ENCODE results near the gene SPOPL. TPM values are rescaled to one million over a fixed set of nuclear protein-coding genes. Genes with fewer than 3 reads are reported as not detected.

SPOPL gene
- total and polyA plus RNA-seq, 10 of the 15 experiments (the other 5 are each of a cell fraction or from before 2014, with no cell fraction given) = 4.0 to 25.0 (median 11.5) TPM

GRCh38 chr2:138491495-138491862, 10.1 kb upstream of the SPOPL start (continued):
- no peak for TF ChIP-seq HDAC2 (IDR thresholded peaks at IDR 0.05)
- no peak for TF ChIP-seq RAD51 (IDR thresholded peaks at IDR 0.05)
- no peak for TF ChIP-seq TCF7 (IDR thresholded peaks at IDR 0.05; ENCODE audit: borderline replicate concordance)
- TF ChIP-seq CEBPB (IDR thresholded peaks at IDR 0.05; ENCODE audit: borderline replicate concordance in 1 of 2, low read depth in 2 of 2, low read length in 2 of 2) = no peak
- TF ChIP-seq ZBTB33 (IDR thresholded peaks at IDR 0.05) = no peak

- peaks cover 0 to 2% of the 10 kb centered on the region in 2 experiments; a peak in 1 of 4 replicates for H3K36me3 ChIP-seq (ENCODE audit: control insufficient read depth in 2 of 2, insufficient read depth in 2 of 2, low read length in 1 of 2)
- no peaks in the 10 kb centered on the region for H4K20me1 ChIP-seq (ENCODE audit: control insufficient read depth, insufficient read depth)
- ChIA-PET RAD21 (ENCODE audit: unreplicated experiment) (interaction anchor here (1.3 kb wide), 1 partner anchor 31 kb away, joined by 3 read pairs; no protein-coding TSS in a partner anchor), SMC1A (ENCODE audit: uncharacterized antibody, unreplicated experiment) (interaction anchor here (1.0 to 1.3 kb wide), 3 partner anchors 222 to 320 kb away, joined by 3 read pairs; no protein-coding TSS in a partner anchor), CTCF (interaction anchor here (0.9 to 1.4 kb wide), 3 partner anchors 15 to 246 kb away, joined by 3 to 7 read pairs (median 4); no protein-coding TSS in a partner anchor), POLR2A (no interaction called here)
- no peak for FAIRE-seq
- H3K27ac ChIP-seq (ENCODE audit: control insufficient read depth, insufficient read depth) = no peak overlapping the region
- no peaks in the 10 kb centered on the region for H3K4me1 ChIP-seq (ENCODE audit: control insufficient read depth, insufficient read depth, low read length)
- TF ChIP-seq MAX (IDR thresholded peaks at IDR 0.05; ENCODE audit: low read depth, low read length) (no peak), POLR2A (IDR thresholded peaks at IDR 0.05; ENCODE audit: low read depth, low read length) (no peak), TCF12 (IDR thresholded peaks at IDR 0.05; ENCODE audit: low read depth, low read length) (no peak), IRF4 (IDR thresholded peaks at IDR 0.05; ENCODE audit: low read depth, low read length) (no peak), ZNF687 (IDR thresholded peaks at IDR 0.05) (no peak)
- intact Hi-C loops (cut with micrococcal nuclease; ENCODE audit: unreplicated experiment) = no loop called here
- no peaks in the 10 kb centered on the region for H3K27me3 ChIP-seq (replicated peaks in 1 of 2; ENCODE audit: control insufficient read depth in 2 of 2, insufficient read depth in 2 of 2, low read length in 1 of 2)
- no TSS peak for BruUV-seq (replicated peaks)
- no peak overlapping the region for H3K9ac ChIP-seq (ENCODE audit: control insufficient read depth, insufficient read depth, low read length)
- no peak overlapping the region for H2AFZ ChIP-seq (ENCODE audit: control insufficient read depth, low read depth, low read length)
- H3K9me3 ChIP-seq (replicated peaks; ENCODE audit: control insufficient read depth, insufficient read depth, low read length) = no peaks in the 10 kb centered on the region
- WGBS (ENCODE audit: insufficient coverage, insufficient replicate concordance, low lambda C conversion rate, missing lambda C conversion rate) = 65% methylated on average over 2 of the region's 2 CpGs
- no peak overlapping the region for H3K4me3 ChIP-seq
- in situ Hi-C loops (cut with MboI) = no loop called here
- no peak overlapping the region for H3K4me2 ChIP-seq (ENCODE audit: control insufficient read depth, insufficient read depth)
- ATAC-seq = no peak
- no peak for DNase-seq (ENCODE audit: low read depth, low spot score)
- H3K79me2 ChIP-seq (ENCODE audit: control insufficient read depth, insufficient read depth, low read length) = no peaks in the 10 kb centered on the region
Measured at GRCh38 chr2:138492160-138492559, 9.4 kb upstream of the SPOPL start.
